Fibroblast of lung (primary cell): ENCODE measurements around the gene TLE1. TPM values are rescaled to one million over a fixed set of nuclear protein-coding genes. Genes with fewer than 3 reads are reported as not detected.

Experiments used
- DNase-seq, 2 donors: peaks; one replicate each; pipeline versions ENCODE4 v3.0.0 to v3.0.0-alpha.2; 2010; ENCODE audit warnings: low read depth in 2 of 2
- H2AFZ ChIP-seq: 2 replicates; pipeline ENCODE4 v1.5.1; 2012; ENCODE audit warnings: low read length, control low read depth, inconsistent platforms
- H3K27ac ChIP-seq: 2 replicates; pipeline ENCODE4 v1.5.1; 2011; ENCODE audit warnings: low read length, control low read depth; ENCODE audit not compliant: insufficient read depth
- H3K27me3 ChIP-seq: 2 replicates; pipeline ENCODE4 v1.5.1; 2011; ENCODE audit warnings: mild to moderate bottlenecking, low read length; ENCODE audit not compliant: control insufficient read depth, insufficient read depth
- H3K36me3 ChIP-seq: 2 replicates; pipeline ENCODE4 v1.5.1; 2011; ENCODE audit warnings: low read length; ENCODE audit not compliant: control insufficient read depth, insufficient read depth
- H3K4me1 ChIP-seq: 2 replicates; pipeline ENCODE4 v1.5.1; 2011; ENCODE audit warnings: low read length; ENCODE audit not compliant: control insufficient read depth, insufficient read depth; ENCODE audit errors: extremely low read depth
- H3K4me2 ChIP-seq: 2 replicates; pipeline ENCODE4 v1.5.1; 2011; ENCODE audit warnings: low read length, control low read depth; ENCODE audit not compliant: insufficient read depth; ENCODE audit errors: extremely low read depth
- H3K4me3 ChIP-seq, 4 experiments: fragments of 200-600 bp in 1 of 4; sonication (generic) in 1 of 4; replicated peaks in 1 of 4; 2 replicates each; pipeline ENCODE4 v1.5.1; 2011 to 2016; ENCODE audit warnings: low read length in 4 of 4, low read depth in 3 of 4, mild to moderate bottlenecking in 3 of 4, control low read depth in 2 of 4, inconsistent platforms in 1 of 4, mixed read lengths in 1 of 4; ENCODE audit not compliant: insufficient read depth in 1 of 4; ENCODE audit errors: control extremely low read depth in 1 of 4
- H3K79me2 ChIP-seq: 2 replicates; pipeline ENCODE4 v1.5.1; 2012; ENCODE audit warnings: mild to moderate bottlenecking, low read length, inconsistent platforms; ENCODE audit not compliant: control insufficient read depth, insufficient read depth
- H3K9ac ChIP-seq: 2 replicates; pipeline ENCODE4 v1.5.1; 2011; ENCODE audit warnings: mild to moderate bottlenecking, low read length, control low read depth; ENCODE audit not compliant: insufficient read depth
- H3K9me3 ChIP-seq: 2 replicates; pipeline ENCODE4 v1.5.1; 2012; ENCODE audit warnings: low read depth, low read length; ENCODE audit not compliant: control insufficient read depth, insufficient read depth
- H4K20me1 ChIP-seq: 2 replicates; pipeline ENCODE4 v1.5.1; 2011; ENCODE audit warnings: low read length; ENCODE audit not compliant: control insufficient read depth, insufficient read depth; ENCODE audit errors: extremely low read depth
- CTCF ChIP-seq, 2 donors: IDR thresholded peaks in 1 of 2; conservative IDR thresholded peaks in 1 of 2; 1 replicate in 1 of 2; 2 replicates in 1 of 2; pipeline ENCODE4 v1.5.1; 2011 to 2012; ENCODE audit warnings: low read length in 2 of 2, control low read depth in 1 of 2, inconsistent platforms in 1 of 2, low read depth in 1 of 2, mild to moderate bottlenecking in 1 of 2
- EZH2 ChIP-seq: IDR thresholded peaks from 2 replicates; pipeline ENCODE4 v1.5.1; 2012; ENCODE audit warnings: low read length, control low read depth, mild to moderate bottlenecking; ENCODE audit errors: missing control alignments
- polyA plus RNA-seq, 2 donors: library from polyadenylated mRNA; depleted of rRNA in 1 of 2; stranded (reverse) in 1 of 2; unstranded in 1 of 2; fragments of >200 nt; gene quantifications; 2 replicates each; pipeline ENCODE4 v1.2.1, GENCODE V29; 2011 to 2012; ENCODE audit warnings: missing spikeins in 1 of 2
- total RNA-seq: library from RNA; depleted of rRNA; stranded (reverse); fragments of >200 nt; gene quantifications from 2 replicates; pipeline ENCODE4 v1.2.1, GENCODE V29; 2014

The TLE1 gene
- total and polyA plus RNA-seq, 2 donors (not counting 1 experiment from before 2014, with no cell fraction given): 29.3 to 29.7 TPM

GRCh38 chr9:81588148-81588871 lies 101.0 kb downstream of the TLE1 start:
- Histone ChIP-seq H3K9me3 (no peaks in the 10 kb centered on the region), H3K9ac (no peak overlapping the region), H3K4me3 (no peak overlapping the region), H3K4me2 (no peak overlapping the region), H3K27me3 (no peaks in the 10 kb centered on the region), H3K4me1 (no peaks in the 10 kb centered on the region), H3K36me3 (peaks cover 8% of the 10 kb centered on the region), H3K79me2 (no peaks in the 10 kb centered on the region), H3K27ac (no peak overlapping the region), H2AFZ (no peak overlapping the region), H4K20me1 (no peaks in the 10 kb centered on the region)
- TF ChIP-seq EZH2 (no peak), CTCF (conservative IDR thresholded peaks at IDR 0.05 in 1 of 2, IDR thresholded peaks at IDR 0.05 in 1 of 2; ENCODE audit: low read depth in 1 of 2, low read length in 2 of 2) (no peak)
- DNase-seq: peak; percentile 69 to 81

DNA sequence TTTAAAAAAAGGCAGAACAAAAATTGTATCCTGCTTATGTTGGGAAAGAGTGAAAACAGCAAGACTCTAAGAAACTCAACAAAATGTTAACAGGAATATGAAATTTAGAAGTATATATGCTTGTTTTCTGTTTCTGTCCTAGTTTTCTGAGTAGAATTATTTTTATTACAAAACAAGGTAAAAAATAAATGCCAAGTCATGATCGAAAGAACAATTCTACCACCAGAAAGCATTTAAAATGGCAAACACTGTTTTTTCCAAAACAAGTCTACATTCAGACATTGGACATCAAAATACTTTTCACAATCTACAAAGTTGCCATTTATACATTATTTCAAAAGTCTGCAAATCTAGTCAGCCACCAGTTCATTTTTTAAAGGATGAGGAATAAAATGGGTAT lies 102.6 kb downstream of the TLE1 start:
- H3K9me3 ChIP-seq: no peaks in the 10 kb centered on the region
- no peak overlapping the region for H3K9ac ChIP-seq
- TF ChIP-seq EZH2: no peak
- TF ChIP-seq CTCF (conservative IDR thresholded peaks at IDR 0.05 in 1 of 2, IDR thresholded peaks at IDR 0.05 in 1 of 2; ENCODE audit: low read depth in 1 of 2, low read length in 2 of 2): no peak
- H3K27ac ChIP-seq: no peak overlapping the region
- H3K4me1 ChIP-seq: no peaks in the 10 kb centered on the region
- H2AFZ ChIP-seq: no peak overlapping the region
- no peaks in the 10 kb centered on the region for H3K79me2 ChIP-seq
- H3K4me3 ChIP-seq: no peak overlapping the region
- H3K36me3 ChIP-seq: peaks cover 10% of the 10 kb centered on the region
- H3K4me2 ChIP-seq: no peak overlapping the region
- H4K20me1 ChIP-seq: no peaks in the 10 kb centered on the region
- H3K27me3 ChIP-seq: no peaks in the 10 kb centered on the region
- no peak for DNase-seq

DNA sequence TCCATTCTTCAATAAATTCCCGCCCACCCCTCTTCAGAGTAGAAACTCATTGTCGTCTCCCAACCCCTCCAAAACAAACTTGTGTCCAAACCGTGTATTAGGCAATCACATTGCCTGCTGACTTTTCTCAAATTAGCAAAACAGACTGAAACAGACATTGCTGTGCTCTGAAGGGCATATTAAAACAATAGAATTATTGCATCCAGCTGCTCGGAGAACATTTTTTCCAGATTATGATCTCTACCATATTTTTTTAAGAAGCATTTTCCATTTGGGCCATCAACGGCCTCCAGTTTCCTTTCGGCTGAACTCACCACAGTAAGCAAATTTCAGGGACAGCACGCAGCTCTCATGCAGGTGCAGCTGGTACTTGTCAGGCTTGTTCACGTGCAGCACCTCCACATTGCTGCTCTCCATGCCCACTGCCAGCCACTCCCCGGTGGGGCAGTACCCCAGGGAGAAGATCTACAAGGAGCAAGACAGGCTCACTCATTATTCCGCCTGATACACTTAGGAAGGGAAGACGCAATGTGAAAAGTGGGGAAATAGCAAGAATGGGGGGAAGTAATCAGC lies 104.1 kb downstream of the TLE1 start:
- Histone ChIP-seq H3K36me3 (peaks cover 10% of the 10 kb centered on the region), H3K9ac (no peak overlapping the region), H2AFZ (no peak overlapping the region), H3K27ac (no peak overlapping the region), H3K4me2 (no peak overlapping the region), H3K79me2 (no peaks in the 10 kb centered on the region), H3K9me3 (no peaks in the 10 kb centered on the region), H3K4me1 (no peaks in the 10 kb centered on the region), H4K20me1 (no peaks in the 10 kb centered on the region), H3K27me3 (no peaks in the 10 kb centered on the region), H3K4me3 (no peak overlapping the region)
- peak in 1 of 2 donors; percentile 26 for DNase-seq
- TF ChIP-seq CTCF (conservative IDR thresholded peaks at IDR 0.05 in 1 of 2, IDR thresholded peaks at IDR 0.05 in 1 of 2; ENCODE audit: low read depth in 1 of 2, low read length in 2 of 2) (no peak), EZH2 (no peak)
